ENCODE results near the gene ESYT1. TPM values are rescaled to one million over a fixed set of nuclear protein-coding genes. Genes with fewer than 3 reads are reported as not detected.
A peak's percentile ranks its signal among the peaks of the same experiment; 100 is the strongest.
"Not testable (repeated sequence)": the region's sequence is repeated elsewhere in the genome, so short reads cannot be mapped to it uniquely, and the experiment has no call there.

ESYT1 gene
- total RNA-seq, 1 donor from 2014 or later, result 36.2 TPM

DNA sequence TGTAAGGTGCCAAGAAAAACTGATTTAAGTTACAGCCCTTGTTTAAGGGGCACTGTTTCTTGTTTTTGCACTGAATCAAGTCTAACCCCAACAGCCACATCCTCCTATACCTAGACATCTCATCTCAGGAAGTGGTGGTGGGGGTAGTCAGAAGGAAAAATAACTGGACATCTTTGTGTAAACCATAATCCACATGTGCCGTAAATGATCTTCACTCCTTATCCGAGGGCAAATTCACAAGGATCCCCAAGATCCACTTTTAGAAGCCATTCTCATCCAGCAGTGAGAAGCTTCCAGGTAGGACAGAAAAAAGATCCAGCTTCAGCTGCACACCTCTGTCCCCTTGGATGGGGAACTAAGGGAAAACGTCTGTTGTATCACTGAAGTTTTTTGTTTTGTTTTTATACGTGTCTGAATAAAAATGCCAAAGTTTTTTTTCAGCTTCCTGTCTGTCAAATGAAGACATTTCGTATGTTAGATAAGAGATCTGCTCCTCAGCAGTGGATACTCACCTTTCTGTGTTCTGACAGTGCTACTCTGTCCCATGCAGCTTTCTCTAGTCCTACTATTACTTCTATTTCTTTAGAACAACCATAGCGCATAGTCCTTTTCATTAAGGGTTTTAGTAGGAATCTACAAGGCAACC, 24.9 kb upstream of the ESYT1 start:
- DNase-seq (ENCODE audit: low spot score), result no peak
- intact Hi-C loops (cut with DNase I), result loop anchor here (5.0 kb wide), 1 partner anchor 96 kb away; no protein-coding TSS in a partner anchor

DNA sequence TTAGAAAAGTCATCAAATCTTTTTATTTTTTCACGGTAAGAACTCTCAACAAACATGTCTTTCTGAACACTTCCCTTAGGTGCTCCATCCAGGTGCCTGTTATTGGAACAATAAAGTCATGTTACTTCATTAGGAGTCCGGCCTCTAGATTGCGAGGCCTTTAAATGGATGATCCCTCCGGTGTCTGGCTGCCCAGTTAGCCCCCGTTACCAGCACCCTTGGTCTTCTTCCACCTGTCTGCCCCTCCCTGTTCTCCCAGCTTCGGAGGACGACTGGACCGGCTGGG, 24.3 kb upstream of the ESYT1 start:
- intact Hi-C loops (cut with DNase I), result loop anchor here (1.0 to 5.0 kb wide), 3 partner anchors 13 to 96 kb away; partner anchors contain the start of genes RPL41 and RPS26
- no peak for DNase-seq (ENCODE audit: low spot score)

DNA sequence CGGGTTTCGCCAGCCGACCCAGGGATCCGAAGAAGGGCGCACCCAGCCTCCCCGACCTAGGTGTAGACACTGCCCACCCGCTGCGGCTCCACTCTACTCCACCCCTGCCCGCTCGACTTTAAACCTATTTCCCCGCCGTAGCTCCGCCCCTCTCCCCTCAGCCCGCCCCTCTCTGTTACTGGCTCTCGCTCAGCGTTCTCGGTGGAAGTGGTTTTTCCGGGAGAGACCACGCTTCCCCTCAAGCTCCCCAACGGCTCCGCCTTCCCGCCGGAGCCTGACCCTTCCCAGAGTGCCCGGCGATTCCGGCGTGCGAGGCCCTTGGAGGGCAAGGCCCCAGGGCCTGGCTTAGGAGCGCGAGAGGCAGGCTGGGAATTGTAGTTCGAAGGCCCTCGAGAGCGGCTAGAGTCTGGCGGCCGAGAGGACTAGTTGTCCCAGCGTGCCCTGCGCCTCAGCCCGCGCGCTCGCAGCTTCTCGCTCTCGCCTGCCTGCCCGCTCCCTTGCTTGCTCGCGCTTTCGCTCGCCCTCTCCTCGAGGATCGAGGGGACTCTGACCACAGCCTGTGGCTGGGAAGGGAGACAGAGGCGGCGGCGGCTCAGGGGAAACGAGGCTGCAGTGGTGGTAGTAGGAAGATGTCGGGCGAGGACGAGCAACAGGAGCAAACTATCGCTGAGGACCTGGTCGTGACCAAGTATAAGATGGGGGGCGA, 23.8 kb upstream of the ESYT1 start, which contains the start of gene PA2G4:
TSS of gene PA2G4 (plus strand) at position 451 of the 706 bp plus-strand sequence. CDS start at position 630, 179 bp downstream.
- peak; percentile 99 for DNase-seq (ENCODE audit: low spot score)
- intact Hi-C loops (cut with DNase I), result loop anchor here (1.0 to 5.0 kb wide), 3 partner anchors 12 to 97 kb away; partner anchors contain the start of genes RPL41 and RPS26

DNA sequence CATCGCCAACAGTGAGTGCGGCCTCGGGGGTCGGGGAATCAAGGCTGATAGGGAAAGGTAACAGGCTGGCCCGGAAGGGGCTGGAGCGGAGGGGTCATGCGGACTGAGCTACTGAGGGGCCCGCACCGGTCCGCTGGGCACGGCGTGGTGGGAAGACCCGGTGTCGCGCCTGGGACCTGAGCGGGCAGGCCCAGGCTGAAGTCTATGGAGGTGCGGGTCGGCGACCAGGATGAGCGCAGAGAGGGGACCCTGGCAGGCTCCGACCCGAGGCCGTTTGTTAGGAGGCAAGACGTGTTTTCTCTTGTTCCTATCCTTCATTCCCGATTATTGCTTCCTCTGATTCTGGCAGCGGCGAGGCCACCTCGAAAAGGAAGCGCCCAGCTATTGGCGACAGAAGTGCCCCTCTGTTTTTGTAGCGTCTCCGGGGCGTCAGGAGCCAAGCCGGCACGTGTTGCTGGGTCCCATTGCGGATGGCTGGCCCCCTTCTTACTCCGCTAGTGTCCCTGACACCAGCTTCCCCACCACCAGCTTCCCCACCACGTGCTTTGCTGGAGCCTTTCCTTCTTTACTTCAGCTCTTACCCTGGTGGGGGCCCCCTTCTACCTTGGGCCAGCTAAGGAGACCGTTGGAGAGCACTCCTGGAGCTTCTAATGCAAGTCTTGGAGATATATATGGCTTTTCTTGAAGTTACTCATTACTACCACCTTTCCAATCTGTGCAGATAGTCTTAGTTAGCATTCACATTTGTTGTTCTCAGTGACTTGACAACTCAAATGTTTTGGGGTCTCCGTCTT, 23.1 kb upstream of the ESYT1 start:
- DNase-seq (ENCODE audit: low spot score), result no peak
- intact Hi-C loops (cut with DNase I), result loop anchor here (1.0 to 5.0 kb wide), 3 partner anchors 11 to 98 kb away; partner anchors contain the start of genes RPL41 and RPS26

DNA sequence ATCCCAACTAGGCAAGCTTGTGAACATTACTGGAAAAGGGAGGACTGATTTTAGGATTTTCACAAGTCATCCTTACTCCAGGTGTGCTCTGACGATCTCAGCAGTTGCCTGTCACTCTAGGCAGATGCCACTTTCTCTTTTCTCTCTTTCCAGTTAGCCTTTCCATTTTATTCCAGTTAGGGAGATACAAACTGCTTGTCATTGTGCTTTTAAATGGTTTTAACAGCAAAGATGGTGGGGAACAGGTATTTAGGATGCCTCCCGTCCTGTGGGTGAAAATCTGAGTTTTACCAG, 22.5 kb upstream of the ESYT1 start:
- intact Hi-C loops (cut with DNase I), result no loop called here
- no peak for DNase-seq (ENCODE audit: low spot score)

DNA sequence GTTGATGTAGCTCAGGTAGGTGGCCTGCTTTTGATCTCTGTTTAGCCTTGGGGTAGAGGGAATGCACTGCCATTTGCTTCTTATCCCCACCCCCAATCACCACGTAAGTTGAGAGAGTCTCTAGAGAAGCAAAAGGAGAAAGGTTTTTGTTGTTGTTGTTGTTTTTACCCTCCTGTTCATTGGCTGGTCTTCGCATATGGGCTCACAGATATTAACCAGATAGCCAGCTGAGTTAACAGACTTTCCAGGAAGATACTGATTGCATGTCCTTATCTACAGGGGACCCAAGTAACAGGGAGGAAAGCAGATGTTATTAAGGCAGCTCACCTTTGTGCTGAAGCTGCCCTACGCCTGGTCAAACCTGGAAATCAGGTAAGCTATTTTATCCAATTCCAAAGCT, 20.8 kb upstream of the ESYT1 start:
- no peak for DNase-seq (ENCODE audit: low spot score)
- intact Hi-C loops (cut with DNase I), result no loop called here

DNA sequence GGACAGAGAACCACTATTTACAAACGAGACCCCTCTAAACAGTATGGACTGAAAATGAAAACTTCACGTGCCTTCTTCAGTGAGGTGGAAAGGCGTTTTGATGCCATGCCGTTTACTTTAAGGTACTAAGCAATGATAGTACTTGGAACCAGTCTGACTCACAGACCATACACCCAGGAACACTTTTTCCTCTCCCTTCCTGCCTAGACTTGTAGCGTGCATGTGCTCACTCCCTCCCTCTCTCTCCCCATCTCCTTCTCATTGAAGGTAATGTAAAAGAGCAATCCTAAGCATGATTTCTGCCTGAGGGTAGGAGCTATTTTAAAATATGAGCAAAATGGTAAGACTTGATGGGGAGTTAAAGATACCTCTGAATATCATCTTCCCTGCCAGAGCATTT, 17.5 kb upstream of the ESYT1 start:
- intact Hi-C loops (cut with DNase I), result loop anchor here (10.0 kb wide), 1 partner anchor 366 kb away; the partner anchor contains the start of gene GDF11
- no peak for DNase-seq (ENCODE audit: low spot score)

DNA sequence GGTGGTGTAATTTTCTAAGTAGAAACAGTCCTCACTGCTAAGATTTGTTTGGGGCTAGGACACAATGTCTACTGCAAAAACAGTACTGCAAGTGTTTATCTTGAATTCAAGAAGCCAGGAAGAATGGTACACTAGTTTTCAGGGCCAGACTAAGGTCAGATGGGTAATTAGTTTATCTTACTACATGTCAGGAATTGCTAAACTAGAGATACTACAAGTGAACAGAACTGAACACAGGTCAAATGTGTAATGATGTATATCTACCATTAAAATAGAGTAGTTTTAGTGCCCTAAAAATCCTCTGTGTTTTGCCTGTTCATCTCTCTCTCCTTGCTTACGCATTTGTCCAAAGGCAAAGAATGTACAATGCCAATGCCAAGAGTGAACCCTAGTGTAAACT, 14.0 kb upstream of the ESYT1 start:
- intact Hi-C loops (cut with DNase I), result loop anchor here (10.0 kb wide), 1 partner anchor 369 kb away; the partner anchor contains the start of gene GDF11
- DNase-seq (ENCODE audit: low spot score), result no peak

DNA sequence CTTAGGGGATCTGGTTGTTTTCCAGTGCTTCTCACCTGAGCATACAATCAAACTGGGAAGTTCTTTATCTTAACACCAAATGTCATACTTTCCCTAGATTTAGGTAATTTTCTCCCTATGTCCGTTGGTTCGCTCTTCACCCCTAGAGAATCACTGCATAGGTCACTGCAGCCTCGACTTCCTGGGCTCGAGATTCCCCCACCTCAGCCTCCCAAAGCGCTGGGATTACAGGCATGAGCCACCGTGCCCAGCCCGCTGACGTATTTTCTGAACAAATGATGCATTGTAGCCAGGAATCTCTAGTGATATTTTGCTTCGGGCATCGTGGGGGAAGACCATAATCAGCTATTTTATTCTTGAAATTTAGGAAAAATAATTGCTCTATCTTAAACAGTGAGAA, 12.7 kb upstream of the ESYT1 start:
- no peak for DNase-seq (ENCODE audit: low spot score)
- intact Hi-C loops (cut with DNase I), result loop anchor here (5.0 to 10.0 kb wide), 3 partner anchors 73 to 371 kb away; partner anchors contain the start of genes CNPY2, GDF11 and RPS26

DNA sequence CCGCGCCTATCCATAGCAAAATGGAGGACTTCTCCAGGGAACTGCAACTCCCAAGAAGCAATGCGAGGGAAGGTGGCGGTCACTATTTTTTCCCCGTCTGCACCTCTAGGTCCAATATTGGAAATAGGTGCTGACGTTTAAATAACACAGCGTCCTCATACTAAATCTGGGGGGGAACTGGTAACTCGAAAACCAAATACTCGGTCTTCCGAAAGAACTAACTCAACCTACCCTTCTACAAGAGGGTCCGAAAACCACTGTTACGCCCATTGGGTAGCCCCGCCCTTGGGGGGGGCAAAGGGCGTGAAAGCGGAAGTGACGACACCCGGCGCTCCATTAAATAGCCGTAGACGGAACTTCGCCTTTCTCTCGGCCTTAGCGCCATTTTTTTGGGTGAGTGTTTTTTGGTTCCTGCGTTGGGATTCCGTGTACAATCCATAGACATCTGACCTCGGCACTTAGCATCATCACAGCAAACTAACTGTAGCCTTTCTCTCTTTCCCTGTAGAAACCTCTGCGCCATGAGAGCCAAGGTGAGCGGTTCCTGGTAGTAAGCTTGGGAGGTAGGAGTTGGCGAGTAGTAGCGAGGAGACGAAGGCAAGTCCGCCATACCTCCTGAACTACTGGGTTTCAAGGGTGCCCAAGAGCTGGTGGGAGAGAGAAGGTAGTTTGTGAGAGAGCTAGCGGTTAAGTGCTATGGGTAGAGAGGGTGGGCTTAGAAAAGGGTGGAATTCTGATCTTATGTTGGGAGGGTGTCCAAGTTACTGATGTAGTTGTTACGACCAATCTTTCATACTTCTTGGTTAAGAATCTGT, 11.6 kb upstream of the ESYT1 start, which contains the start of gene RPL41:
TSS of gene RPL41 (plus strand) at position 367 of the 815 bp plus-strand sequence.
- DNase-seq (ENCODE audit: low spot score), result peak; percentile 96
- intact Hi-C loops (cut with DNase I), result loop anchor here (1.0 to 10.0 kb wide), 4 partner anchors 12 to 372 kb away; partner anchors contain the start of genes CNPY2, GDF11, PA2G4 and RPS26

DNA sequence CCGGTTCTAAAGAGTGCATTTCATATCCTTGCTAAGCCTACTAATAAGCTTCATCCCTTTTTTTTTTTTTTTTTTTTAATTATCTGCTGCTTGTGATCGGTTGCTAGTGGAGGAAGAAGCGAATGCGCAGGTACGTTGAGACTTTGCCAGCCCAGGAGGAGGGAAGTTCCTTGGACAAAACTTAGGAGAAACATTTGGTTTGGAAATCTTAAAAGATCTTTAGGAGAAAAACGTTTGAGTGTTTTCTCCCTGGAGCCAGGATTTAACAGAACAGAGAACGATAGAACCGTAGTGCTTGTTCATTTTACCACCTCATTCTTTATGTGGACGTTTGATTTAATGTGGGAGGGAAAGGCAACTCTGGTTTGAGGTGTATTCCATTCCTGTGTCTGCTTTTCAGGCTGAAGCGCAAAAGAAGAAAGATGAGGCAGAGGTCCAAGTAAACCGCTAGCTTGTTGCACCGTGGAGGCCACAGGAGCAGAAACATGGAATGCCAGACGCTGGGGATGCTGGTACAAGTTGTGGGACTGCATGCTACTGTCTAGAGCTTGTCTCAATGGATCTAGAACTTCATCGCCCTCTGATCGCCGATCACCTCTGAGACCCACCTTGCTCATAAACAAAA, 10.9 kb upstream of the ESYT1 start:
- intact Hi-C loops (cut with DNase I), result loop anchor here (5.0 to 10.0 kb wide), 3 partner anchors 75 to 372 kb away; partner anchors contain the start of genes CNPY2, GDF11 and RPS26
- not testable (repeated sequence) for DNase-seq (ENCODE audit: low spot score)

DNA sequence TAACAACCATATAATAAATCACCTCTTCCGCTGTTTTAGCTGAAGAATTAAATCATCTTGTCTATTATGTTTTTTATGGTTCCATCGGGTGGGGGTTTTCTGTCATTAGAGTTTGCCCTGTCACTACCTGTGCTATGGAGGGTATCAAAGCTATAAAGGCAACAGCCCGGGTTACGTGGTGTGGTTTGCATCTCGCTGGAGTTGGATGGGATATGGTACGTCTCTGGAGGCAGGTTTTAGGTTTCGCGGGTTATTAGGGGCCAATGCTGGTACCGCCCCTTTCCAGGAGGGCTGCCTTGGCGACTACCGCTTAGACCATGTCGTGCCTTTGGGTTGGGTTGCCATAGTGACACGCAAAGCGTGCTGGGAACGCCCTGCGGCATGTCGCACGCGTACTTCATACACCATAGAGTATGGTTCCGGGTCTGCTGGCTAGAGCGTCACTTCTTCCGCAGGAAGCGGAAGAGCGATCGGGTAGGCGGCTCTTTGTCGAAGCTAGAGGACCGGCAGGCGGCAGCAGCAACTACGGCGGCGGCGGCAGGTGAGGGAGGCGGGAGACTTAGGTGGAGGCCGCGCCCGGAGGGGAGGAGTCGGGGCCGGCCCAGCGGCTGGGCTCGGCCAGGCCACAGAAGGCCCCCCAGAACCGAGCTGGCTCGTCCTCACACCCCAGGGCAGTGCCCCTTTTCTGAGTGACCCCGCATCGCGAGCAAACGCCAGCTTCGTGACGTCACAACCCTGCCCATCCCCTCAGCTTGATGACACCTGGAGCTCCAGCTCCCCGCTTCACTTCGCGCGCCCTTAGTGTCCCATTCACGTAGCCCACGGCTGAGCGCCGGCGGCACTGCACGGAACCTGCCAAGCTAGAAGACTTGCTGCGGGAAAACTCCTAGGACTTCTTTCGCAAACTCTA, 10.0 kb upstream of the ESYT1 start, which contains the start of gene ZC3H10:
TSS of gene ZC3H10 (plus strand) at position 489 of the 910 bp plus-strand sequence. CDS start 2,297 bp downstream, outside the sequence.
- intact Hi-C loops (cut with DNase I), result loop anchor here (1.0 to 10.0 kb wide), 6 partner anchors 41 to 373 kb away; partner anchors contain the start of genes CNPY2, GDF11, MYL6 and NABP2
- DNase-seq (ENCODE audit: low spot score), result peak; percentile 98

DNA sequence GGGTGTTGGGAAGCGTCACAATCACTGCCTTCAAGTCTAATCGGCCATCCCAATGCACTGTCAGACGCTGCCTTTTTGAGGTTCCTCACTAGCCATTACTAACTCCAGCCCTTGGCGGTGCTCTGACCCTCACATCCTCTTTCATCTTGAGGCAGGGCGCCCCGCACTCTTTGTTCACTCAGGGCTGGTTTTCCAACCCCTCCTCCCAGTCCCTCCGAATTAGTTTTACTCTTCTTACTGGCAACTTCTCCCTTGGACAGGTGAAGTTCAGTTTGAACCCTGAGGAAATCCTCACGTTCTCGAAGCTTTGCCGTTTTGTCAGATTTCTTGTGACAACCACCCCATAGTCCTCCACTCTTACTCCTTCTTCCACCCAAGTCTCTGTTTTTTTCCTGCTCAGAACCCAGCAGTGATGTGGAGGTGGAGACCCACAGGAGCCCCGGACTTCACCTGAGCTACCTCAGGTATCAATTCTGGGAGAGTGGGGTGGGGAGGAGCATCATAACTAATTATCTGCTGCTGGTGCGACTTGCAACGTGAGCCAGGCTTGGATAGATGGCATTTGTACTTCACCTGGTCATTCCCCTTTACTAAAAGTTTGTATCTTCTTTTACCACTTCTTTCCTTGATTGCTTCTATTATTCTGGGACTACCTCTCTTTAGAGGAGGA, 9.2 kb upstream of the ESYT1 start:
- intact Hi-C loops (cut with DNase I), result loop anchor here (1.0 to 10.0 kb wide), 6 partner anchors 40 to 374 kb away; partner anchors contain the start of genes CNPY2, GDF11, MYL6 and NABP2
- DNase-seq (ENCODE audit: low spot score), result no peak

DNA sequence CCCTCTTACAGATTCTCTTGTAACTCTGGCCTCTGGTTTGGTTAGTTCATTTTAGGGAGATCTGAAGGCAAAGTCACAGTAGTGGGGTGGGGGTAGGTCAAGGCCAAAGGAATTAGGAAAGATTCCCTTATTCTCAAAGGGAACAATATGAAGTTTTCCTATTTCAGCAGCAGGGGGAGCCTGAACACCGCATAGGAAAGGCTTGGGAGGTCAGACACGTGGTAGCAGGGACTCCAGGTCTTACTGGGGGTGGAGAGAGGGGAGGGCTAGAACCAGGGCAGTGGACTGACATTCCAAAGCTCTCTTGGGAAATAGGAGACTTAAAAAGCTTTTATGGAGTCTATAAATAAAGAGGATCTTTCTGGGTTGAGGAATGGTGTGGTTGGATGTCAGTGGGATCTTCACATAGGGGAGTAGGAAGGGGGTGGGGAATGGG, 8.7 kb upstream of the ESYT1 start:
- peak; percentile 83 for DNase-seq (ENCODE audit: low spot score)
- intact Hi-C loops (cut with DNase I), result loop anchor here (2.0 to 10.0 kb wide), 5 partner anchors 39 to 375 kb away; partner anchors contain the start of genes CNPY2, GDF11, MYL6 and RPS26

DNA sequence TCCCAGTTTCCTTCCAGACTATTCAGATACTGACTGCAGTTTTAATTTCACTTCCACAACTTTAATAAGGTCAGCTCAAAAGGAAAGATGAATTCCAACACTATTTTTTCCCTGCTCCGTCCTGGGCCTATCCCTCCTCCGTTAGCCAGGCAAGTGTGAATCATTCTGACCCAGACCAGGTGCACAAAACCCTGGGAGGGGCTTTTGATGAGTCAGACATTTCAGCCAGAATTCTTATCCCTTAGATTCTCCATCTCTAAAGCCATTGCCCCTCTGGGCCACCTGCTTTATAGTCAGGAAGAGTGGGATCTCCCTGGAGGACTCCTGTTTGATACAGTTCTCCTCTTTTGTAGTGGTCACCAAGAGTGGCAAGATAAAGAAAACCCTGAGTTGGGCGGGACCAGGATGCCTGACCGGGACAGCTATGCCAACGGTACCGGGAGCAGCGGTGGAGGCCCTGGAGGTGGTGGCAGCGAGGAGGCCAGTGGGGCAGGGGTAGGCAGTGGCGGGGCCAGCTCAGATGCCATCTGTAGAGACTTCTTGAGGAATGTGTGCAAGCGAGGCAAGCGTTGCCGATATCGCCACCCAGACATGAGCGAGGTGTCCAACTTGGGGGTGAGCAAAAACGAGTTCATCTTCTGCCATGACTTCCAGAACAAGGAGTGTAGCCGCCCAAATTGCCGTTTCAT, 7.8 kb upstream of the ESYT1 start:
- DNase-seq (ENCODE audit: low spot score), result no peak
- intact Hi-C loops (cut with DNase I), result loop anchor here (5.0 to 10.0 kb wide), 2 partner anchors 137 to 344 kb away; partner anchors contain the start of genes ANKRD52 and SPRYD4

All from cardiac septum (tissue), 1 donor.